Right cardiac atrium (tissue), 5 donors: ENCODE measurements around the gene RAB3GAP2. TPM values are rescaled to one million over a fixed set of nuclear protein-coding genes. Genes with fewer than 3 reads are reported as not detected.
"Not testable (repeated sequence)": the region's sequence is repeated elsewhere in the genome, so short reads cannot be mapped to it uniquely, and the experiment has no call there.

Experiments used
- ATAC-seq, 2 donors: fragments of 200-7000 bp; cut with Tn5 transposase; one replicate each; pipeline versions ENCODE4 v1.8.0 to v1.9.1; 2020; ENCODE audit warnings: moderate library complexity in 2 of 2, mild to moderate bottlenecking in 1 of 2
- DNase-seq, 3 donors: peaks; one replicate each; pipeline ENCODE4 v3.0.0-alpha.2; 2020
- H3K27ac ChIP-seq: one replicate; pipeline ENCODE4 v1.5.1; 2013; ENCODE audit warnings: mild to moderate bottlenecking, low read length, control low read depth, moderate library complexity
- H3K27me3 ChIP-seq: one replicate; pipeline ENCODE4 v1.6.1; 2013; ENCODE audit not compliant: control insufficient read depth, insufficient read depth
- H3K4me1 ChIP-seq: one replicate; pipeline ENCODE4 v1.6.1; 2013; ENCODE audit warnings: low read length; ENCODE audit not compliant: control insufficient read depth, insufficient read depth
- H3K4me3 ChIP-seq: one replicate; pipeline ENCODE4 v1.5.1; 2013; ENCODE audit warnings: low read length, control low read depth
- H3K9me3 ChIP-seq: one replicate; pipeline ENCODE4 v1.6.1; 2013; ENCODE audit warnings: low read length; ENCODE audit not compliant: control insufficient read depth
- WGBS: extraction: QIAGEN DNeasy Blood & Tissue Kit; methylation state at CpG from one replicate; pipeline ENCODE4 v1.1.7; 2013; 5-methylcytosine and 5-hydroxymethylcytosine counted together
- intact Hi-C, 4 donors: fragments of 100-400 bp; cut with DNase I; formaldehyde crosslinking; loops; one replicate each; pipeline versions ENCODE4 v1.11.0 to v1.14.0; 2022 to 2023
- microRNA-seq, 2 donors: library from miRNA; unstranded; fragments of <30 nt; microRNA quantifications; one replicate each; pipeline ENCODE4 v1.2.0, GENCODE V29; 2020 to 2021
- polyA plus RNA-seq: library from polyadenylated mRNA; stranded (reverse); fragments of 200-250 nt; gene quantifications from one replicate; pipeline ENCODE4 v1.2.3, GENCODE V29; 2013
- total RNA-seq, 4 donors: library from RNA; stranded (reverse); fragmentation: NEBNext Ultra II Directional; extraction: Animal tissue kit (Norgen Biotek cat#: 25700); gene quantifications; one replicate each; pipeline ENCODE4 v1.2.1, GENCODE V29; 2021
- donor health status: healthy with polysubstance abuse.
- donor health status: DM: no; HTN: yes; CAD: no.
- donor health status: DM: no; HTN: no; CAD: no.
- donor health status: DM: no; HTN: yes; CAD: no; lungs with severe emphysema.
- donor health status: DM: yes; HTN: yes; CAD: no.

Gene RAB3GAP2
- total and polyA plus RNA-seq, 5 donors, result 7.4 to 31.9 (median 23.4) TPM

DNA sequence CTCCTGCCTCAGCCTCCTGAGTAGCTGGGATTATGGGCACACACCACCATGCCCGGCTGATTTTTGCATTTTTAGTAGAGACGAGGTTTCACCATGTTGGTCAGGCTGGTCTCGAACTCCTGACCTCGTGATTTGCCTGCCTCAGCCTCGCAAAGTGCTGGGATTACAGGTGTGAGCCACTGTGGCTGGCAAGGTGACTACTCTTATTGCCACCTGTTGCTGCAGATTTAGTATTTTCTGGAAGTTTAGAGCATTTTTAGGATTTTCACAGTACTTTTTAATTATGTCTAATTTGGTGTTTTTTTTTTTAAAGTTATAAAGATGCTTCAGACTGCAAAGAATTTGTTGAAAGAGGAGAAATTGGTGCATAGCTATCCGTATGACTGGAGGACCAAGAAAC lies 161.8 kb downstream of the RAB3GAP2 start:
- intact Hi-C loops, result not testable (repeated sequence)
- WGBS, result 96% methylated on average over 6 of the region's 6 CpGs

DNA sequence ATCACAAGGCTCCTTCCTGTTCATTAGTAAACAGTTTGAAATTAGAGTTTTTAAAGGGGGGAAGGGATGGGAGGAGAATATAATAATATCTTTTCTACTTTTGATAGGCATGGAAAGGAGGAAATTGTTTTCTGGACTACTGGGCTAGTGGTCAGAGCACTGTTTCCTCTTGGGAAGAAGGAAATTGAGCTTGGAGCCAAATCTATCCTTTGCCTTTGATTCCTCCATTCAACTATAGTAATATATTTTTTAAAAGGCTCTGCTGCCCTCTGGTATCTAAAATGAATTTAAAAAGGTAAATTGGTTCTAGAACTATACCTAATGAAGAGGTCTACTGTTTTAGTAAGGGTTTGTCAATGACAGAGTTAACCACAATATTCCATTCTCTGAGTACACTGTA lies 172.4 kb downstream of the RAB3GAP2 start:
- DNase-seq (no peak), ATAC-seq (no peak)
- peaks cover 3% of the 10 kb centered on the region for H3K4me1 ChIP-seq
- no peak overlapping the region for H3K4me3 ChIP-seq
- no peak overlapping the region for H3K27ac ChIP-seq
- intact Hi-C loops, result no loop called here
- H3K9me3 ChIP-seq, result peaks cover 2% of the 10 kb centered on the region
- no peaks in the 10 kb centered on the region for H3K27me3 ChIP-seq

More for the DNA sequence above, 161.8 kb downstream of the RAB3GAP2 start:
- not testable (repeated sequence) for H3K4me1 ChIP-seq, DNase-seq, H3K27ac ChIP-seq, H3K9me3 ChIP-seq, H3K27me3 ChIP-seq, H3K4me3 ChIP-seq, ATAC-seq

Small RNA genes lying within 50 kb of the gene (microRNA-seq; reads per million reads assigned to microRNA genes)
- gene MIR194-1 (0 to 1.6 reads per million in 2 donors), gene MIR215 (0.54 to 0.84 reads per million in 2 donors), gene MIR664A (165 to 240 reads per million in 2 donors)

Other genes starting within 250 kb of the RAB3GAP2 start
- 10 to 100 TPM; 55.8 to 66.4 (median 62.5) TPM for gene EPRS1, start 225.9 kb downstream of the RAB3GAP2 start, total RNA-seq
- 33.6 TPM for gene EPRS1, start 225.9 kb downstream of the RAB3GAP2 start, polyA plus RNA-seq
- gene BPNT1, start 182.7 kb downstream of the RAB3GAP2 start, total RNA-seq, result 10 to 100 TPM; 13.4 to 22.2 (median 17.2) TPM
- 15.8 TPM for gene BPNT1, start 182.7 kb downstream of the RAB3GAP2 start, polyA plus RNA-seq
- gene IARS2, start 178.3 kb downstream of the RAB3GAP2 start, total RNA-seq, result 10 to 100 TPM; 56.1 to 64.5 (median 61.3) TPM
- gene IARS2, start 178.3 kb downstream of the RAB3GAP2 start, polyA plus RNA-seq, result 43.3 TPM